H1 (cell line): Measurements from ENCODE around the gene MBTPS1.

Source experiments
- CTCF ChIP-seq, 3 experiments: IDR thresholded peaks; 1 replicate in 2 of 3; 2 replicates in 1 of 3; pipeline versions ENCODE4 v1.5.1 to v1.6.1; 2011; ENCODE audit warnings: low read length in 3 of 3, mild to moderate bottlenecking in 3 of 3, inconsistent platforms in 2 of 3, low read depth in 1 of 3, moderate library complexity in 1 of 3; ENCODE audit not compliant: insufficient read depth in 1 of 3; ENCODE audit errors: control extremely low read depth in 1 of 3
- E2F6 ChIP-seq: IDR thresholded peaks from 2 replicates; pipeline ENCODE4 v1.6.1; 2012; ENCODE audit warnings: inconsistent platforms
- EGR1 ChIP-seq: IDR thresholded peaks from 2 replicates; pipeline ENCODE4 v1.6.1; 2011; ENCODE audit warnings: low read depth, low read length, borderline replicate concordance
- EP300 ChIP-seq, 2 experiments: IDR thresholded peaks; 1 replicate in 1 of 2; 2 replicates in 1 of 2; pipeline ENCODE4 v1.6.1; 2011 to 2012; ENCODE audit warnings: low read depth in 2 of 2, low read length in 2 of 2, mild to moderate bottlenecking in 2 of 2, borderline replicate concordance in 1 of 2, inconsistent platforms in 1 of 2, moderate library complexity in 1 of 2
- HDAC6 ChIP-seq: IDR thresholded peaks from one replicate; pipeline ENCODE4 v1.7.1; 2012; ENCODE audit warnings: low read depth, mild to moderate bottlenecking, inconsistent platforms, low read length, moderate library complexity
- NANOG ChIP-seq: IDR thresholded peaks from 2 replicates; pipeline ENCODE4 v1.6.1; 2011; ENCODE audit warnings: low read length, low read depth, mild to moderate bottlenecking, inconsistent platforms; ENCODE audit not compliant: insufficient read depth, poor library complexity, severe bottlenecking
- POLR2A ChIP-seq, 2 experiments: IDR thresholded peaks; 1 replicate in 1 of 2; 2 replicates in 1 of 2; pipeline ENCODE4 v1.6.1; 2011; ENCODE audit warnings: low read depth in 2 of 2, low read length in 2 of 2, mild to moderate bottlenecking in 2 of 2; ENCODE audit errors: control extremely low read depth in 1 of 2
- POLR2AphosphoS5 ChIP-seq: IDR thresholded peaks from 2 replicates; pipeline ENCODE4 v1.6.1; 2011; ENCODE audit warnings: low read depth, low read length
- RNF2 ChIP-seq: fragments of 200-900, 300-1000 bp; sonication (generic); IDR thresholded peaks from 2 replicates; pipeline ENCODE4 v1.7.1; 2016; ENCODE audit warnings: borderline replicate concordance, low read depth, mild to moderate bottlenecking, antibody characterized with exemption, low read length; ENCODE audit not compliant: poor library complexity, severe bottlenecking; ENCODE audit errors: missing control alignments
- SIN3A ChIP-seq, 2 experiments: IDR thresholded peaks in 1 of 2; conservative IDR thresholded peaks in 1 of 2; 2 replicates each; pipeline ENCODE4 v1.6.1; 2011 to 2012; ENCODE audit warnings: low read length in 2 of 2, improper control_type of control experiment in 1 of 2, low read depth in 1 of 2, mild to moderate bottlenecking in 1 of 2
- SRF ChIP-seq: IDR thresholded peaks from 2 replicates; pipeline ENCODE4 v1.6.1; 2011; ENCODE audit warnings: mild to moderate bottlenecking, low read depth, low read length, moderate library complexity
- TAF1 ChIP-seq: IDR thresholded peaks from 2 replicates; pipeline ENCODE4 v1.6.1; 2011; ENCODE audit warnings: mild to moderate bottlenecking, low read depth, low read length

- TF ChIP-seq POLR2A (IDR thresholded peaks at IDR 0.05; ENCODE audit: control extremely low read depth in 1 of 2, low read depth in 2 of 2, low read length in 2 of 2) (no peak), SRF (no peak), EP300 (IDR thresholded peaks at IDR 0.05; ENCODE audit: borderline replicate concordance in 1 of 2, low read depth in 2 of 2, low read length in 2 of 2) (no peak), CTCF (IDR thresholded peaks at IDR 0.05; ENCODE audit: control extremely low read depth in 1 of 3, insufficient read depth in 1 of 3, low read depth in 1 of 3, low read length in 3 of 3) (no peak), TAF1 (no peak), POLR2AphosphoS5 (no peak), SIN3A (conservative IDR thresholded peaks at IDR 0.05 in 1 of 2, IDR thresholded peaks at IDR 0.05 in 1 of 2; ENCODE audit: low read depth in 1 of 2, low read length in 2 of 2) (no peak), E2F6 (no peak), RNF2 (no peak), NANOG (no peak), HDAC6 (no peak), EGR1 (no peak)
These were observed 20.2 kb downstream of the MBTPS1 start for GRCh38 chr16:84096447-84097005.
